Colonic mucosa (tissue), 4 donors: Measurements from ENCODE around the gene PPP1R1B. TPM values are rescaled to one million over a fixed set of nuclear protein-coding genes. Genes with fewer than 3 reads are reported as not detected.

Experiments
- DNase-seq: peaks from one replicate; pipeline ENCODE4 v3.0.0-alpha.2; 2020
- H3K27ac ChIP-seq: fragments of 200-600 bp; one replicate; pipeline ENCODE4 v1.8.0; 2021
- H3K27me3 ChIP-seq: fragments of 200-600 bp; one replicate; pipeline ENCODE4 v1.8.0; 2021
- H3K36me3 ChIP-seq: fragments of 200-600 bp; one replicate; pipeline ENCODE4 v1.8.0; 2021
- H3K4me1 ChIP-seq: fragments of 200-600 bp; one replicate; pipeline ENCODE4 v1.8.0; 2021; ENCODE audit warnings: mild to moderate bottlenecking
- H3K4me3 ChIP-seq: fragments of 200-600 bp; one replicate; pipeline ENCODE4 v1.8.0; 2021
- H3K9ac ChIP-seq, 2 donors: one replicate each; pipeline ENCODE4 v1.7.0; 2013; ENCODE audit warnings: control low read depth in 2 of 2, low read depth in 2 of 2, low read length in 2 of 2
- H3K9me3 ChIP-seq: fragments of 200-600 bp; one replicate; pipeline ENCODE4 v1.8.0; 2021
- CTCF ChIP-seq: fragments of 200-600 bp; IDR thresholded peaks from one replicate; pipeline ENCODE4 v1.8.0; 2022; ENCODE audit warnings: antibody characterized with exemption, mild to moderate bottlenecking
- intact Hi-C: fragments of 100-400 bp; cut with DNase I; formaldehyde crosslinking; loops from one replicate; pipeline ENCODE4 v1.14.1; 2022
- total RNA-seq, 2 donors: library from RNA; stranded (reverse); fragmentation: NEBNext Ultra II Directional in 1 of 2; extraction: Animal tissue kit (Norgen Biotek cat#: 25700) in 1 of 2; gene quantifications; one replicate each; pipeline ENCODE4 v1.2.1, GENCODE V29; 2021
- donor health status: healthy.
- donor health status: DM: no; HTN: no; CAD: no.
- donor health status: DM: no; HTN: no; CAD: no.

Gene PPP1R1B
- total RNA-seq, 2 donors from 2014 or later, result 331 to 350 TPM

- no peak for DNase-seq
- no peak for TF ChIP-seq CTCF
- H3K4me3 ChIP-seq, result no peak overlapping the region
- H3K36me3 ChIP-seq, result no peaks in the 10 kb centered on the region
- intact Hi-C loops, result no loop called here
- peaks cover 71% of the 10 kb centered on the region for H3K27me3 ChIP-seq
- H3K9me3 ChIP-seq, result no peaks in the 10 kb centered on the region
- H3K27ac ChIP-seq, result no peak overlapping the region
- H3K9ac ChIP-seq, result no peak overlapping the region
- no peaks in the 10 kb centered on the region for H3K4me1 ChIP-seq
These were observed 20.2 kb upstream of the PPP1R1B start for GRCh38 chr17:39606434-39607056.

GRCh38 chr17:39607057-39607850, 19.5 kb upstream of the PPP1R1B start:
- no peak for TF ChIP-seq CTCF
- Histone ChIP-seq H3K36me3 (no peaks in the 10 kb centered on the region), H3K27ac (no peak overlapping the region), H3K4me3 (no peak overlapping the region), H3K4me1 (no peaks in the 10 kb centered on the region), H3K9ac (no peak overlapping the region), H3K9me3 (no peaks in the 10 kb centered on the region), H3K27me3 (peaks cover 64% of the 10 kb centered on the region)
- intact Hi-C loops, result no loop called here
- DNase-seq, result no peak

GRCh38 chr17:39607851-39608130, 19.0 kb upstream of the PPP1R1B start, which contains the start of gene NEUROD2:
NEUROD2 (minus strand) TSS chr17:39607920; CDS start chr17:39606599, 1,321 bp downstream.
- DNase-seq, result no peak
- Histone ChIP-seq H3K27me3 (peaks cover 60% of the 10 kb centered on the region), H3K4me1 (no peaks in the 10 kb centered on the region), H3K9ac (no peak within 1 kb of the TSS), H3K9me3 (no peaks in the 10 kb centered on the region), H3K36me3 (no peaks in the 10 kb centered on the region), H3K4me3 (no peak within 1 kb of the TSS), H3K27ac (no peak within 1 kb of the TSS)
- intact Hi-C loops, result no loop called here
- no peak for TF ChIP-seq CTCF

- no peak overlapping the region for H3K4me3 ChIP-seq
- no peak for DNase-seq
- intact Hi-C loops, result no loop called here
- H3K9ac ChIP-seq, result no peak overlapping the region
- H3K27me3 ChIP-seq, result peaks cover 54% of the 10 kb centered on the region
- no peak for TF ChIP-seq CTCF
- H3K4me1 ChIP-seq, result no peaks in the 10 kb centered on the region
- no peaks in the 10 kb centered on the region for H3K36me3 ChIP-seq
- no peak overlapping the region for H3K27ac ChIP-seq
- H3K9me3 ChIP-seq, result no peaks in the 10 kb centered on the region
These were observed 18.4 kb upstream of the PPP1R1B start for GRCh38 chr17:39608142-39608981.

GRCh38 chr17:39609416-39610025, 17.2 kb upstream of the PPP1R1B start:
- intact Hi-C loops, result no loop called here
- Histone ChIP-seq H3K27ac (no peak overlapping the region), H3K4me1 (no peaks in the 10 kb centered on the region), H3K27me3 (peaks cover 42% of the 10 kb centered on the region), H3K9ac (no peak overlapping the region), H3K36me3 (no peaks in the 10 kb centered on the region), H3K9me3 (no peaks in the 10 kb centered on the region), H3K4me3 (no peak overlapping the region)
- DNase-seq, result no peak
- no peak for TF ChIP-seq CTCF
